ENCODE measurements around the gene PPIE. TPM values are rescaled to one million over a fixed set of nuclear protein-coding genes. Genes with fewer than 3 reads are reported as not detected.

The PPIE gene
- polyA plus RNA-seq, 1 of the 3 experiments (the other 2 are of a cell fraction) = 78.4 TPM

DNA sequence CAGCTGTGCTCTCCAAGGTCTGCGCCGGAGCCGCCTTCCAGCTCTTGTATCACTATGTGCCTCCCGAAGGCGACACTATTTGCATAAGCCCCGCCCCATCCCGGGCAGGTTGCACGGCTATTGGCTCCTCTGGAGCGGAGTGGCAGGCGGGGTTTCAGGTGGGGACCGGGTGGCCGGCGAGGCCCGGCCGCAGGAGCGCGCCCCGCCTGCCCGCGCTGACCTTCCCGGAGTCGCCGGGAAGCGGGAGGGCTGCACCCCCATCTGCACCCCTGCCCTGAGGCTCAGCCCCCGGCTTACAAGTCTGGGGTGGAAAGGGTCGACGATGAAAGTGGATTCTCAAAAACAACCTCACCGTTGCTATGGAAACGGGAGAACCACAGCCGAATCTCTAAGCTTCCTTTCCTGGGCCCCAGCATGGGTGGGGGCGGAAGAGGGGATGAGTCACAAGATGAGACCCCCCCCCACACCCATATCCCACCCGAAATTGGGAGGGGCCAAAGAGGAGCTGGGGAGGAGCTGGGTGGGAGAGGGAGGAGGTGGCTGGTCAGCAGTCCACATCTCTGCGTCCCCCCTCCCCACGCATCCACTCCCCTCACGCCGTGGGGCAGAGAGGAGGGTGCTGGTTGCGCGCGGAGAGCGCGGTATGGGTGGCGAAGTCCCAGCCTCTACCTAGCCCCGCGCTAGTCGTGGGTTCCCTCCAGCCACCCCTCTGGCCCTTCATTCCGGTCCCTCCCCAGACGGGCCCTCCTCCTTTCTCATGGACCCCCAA is 47.1 kb upstream of the PPIE start, which contains the start of gene HPCAL4 (continued):
- no peak for TF ChIP-seq RFX5 (IDR thresholded peaks at IDR 0.05; ENCODE audit: low read length)
- no peak for TF ChIP-seq CHD2 (IDR thresholded peaks at IDR 0.05; ENCODE audit: low read length, partially characterized antibody)
- TF ChIP-seq NFIC (IDR thresholded peaks at IDR 0.05; ENCODE audit: borderline replicate concordance) = no peak
- TF ChIP-seq ELF1 (IDR thresholded peaks at IDR 0.05) = no peak
- TF ChIP-seq, protein P1, sequence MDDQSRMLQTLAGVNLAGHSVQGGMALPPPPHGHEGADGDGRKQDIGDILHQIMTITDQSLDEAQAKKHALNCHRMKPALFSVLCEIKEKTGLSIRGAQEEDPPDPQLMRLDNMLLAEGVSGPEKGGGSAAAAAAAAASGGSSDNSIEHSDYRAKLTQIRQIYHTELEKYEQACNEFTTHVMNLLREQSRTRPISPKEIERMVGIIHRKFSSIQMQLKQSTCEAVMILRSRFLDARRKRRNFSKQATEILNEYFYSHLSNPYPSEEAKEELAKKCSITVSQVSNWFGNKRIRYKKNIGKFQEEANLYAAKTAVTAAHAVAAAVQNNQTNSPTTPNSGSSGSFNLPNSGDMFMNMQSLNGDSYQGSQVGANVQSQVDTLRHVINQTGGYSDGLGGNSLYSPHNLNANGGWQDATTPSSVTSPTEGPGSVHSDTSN (IDR thresholded peaks at IDR 0.05) = peak; percentile 95
- no peak for TF ChIP-seq EZH2phosphoT487 (IDR thresholded peaks at IDR 0.05; ENCODE audit: borderline replicate concordance, low read depth)
- TF ChIP-seq POLR2AphosphoS5 (IDR thresholded peaks at IDR 0.05; ENCODE audit: low read depth, low read length) = no peak
- no peak for TF ChIP-seq JUND (IDR thresholded peaks at IDR 0.05)
- TF ChIP-seq MXI1 (IDR thresholded peaks at IDR 0.05; ENCODE audit: low read depth, low read length) = peak; percentile 23; the same call in 1 of the 2 replicates
- no peak for TF ChIP-seq FOXM1 (IDR thresholded peaks at IDR 0.05; ENCODE audit: low read depth)
- no peak for TF ChIP-seq MEF2A (IDR thresholded peaks at IDR 0.05; ENCODE audit: borderline replicate concordance, low read depth)
- TF ChIP-seq, protein P2, sequence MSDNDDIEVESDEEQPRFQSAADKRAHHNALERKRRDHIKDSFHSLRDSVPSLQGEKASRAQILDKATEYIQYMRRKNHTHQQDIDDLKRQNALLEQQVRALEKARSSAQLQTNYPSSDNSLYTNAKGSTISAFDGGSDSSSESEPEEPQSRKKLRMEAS (IDR thresholded peaks at IDR 0.05; ENCODE audit: low read depth) = peak; percentile 23; the same call in 1 of the 2 replicates

DNA sequence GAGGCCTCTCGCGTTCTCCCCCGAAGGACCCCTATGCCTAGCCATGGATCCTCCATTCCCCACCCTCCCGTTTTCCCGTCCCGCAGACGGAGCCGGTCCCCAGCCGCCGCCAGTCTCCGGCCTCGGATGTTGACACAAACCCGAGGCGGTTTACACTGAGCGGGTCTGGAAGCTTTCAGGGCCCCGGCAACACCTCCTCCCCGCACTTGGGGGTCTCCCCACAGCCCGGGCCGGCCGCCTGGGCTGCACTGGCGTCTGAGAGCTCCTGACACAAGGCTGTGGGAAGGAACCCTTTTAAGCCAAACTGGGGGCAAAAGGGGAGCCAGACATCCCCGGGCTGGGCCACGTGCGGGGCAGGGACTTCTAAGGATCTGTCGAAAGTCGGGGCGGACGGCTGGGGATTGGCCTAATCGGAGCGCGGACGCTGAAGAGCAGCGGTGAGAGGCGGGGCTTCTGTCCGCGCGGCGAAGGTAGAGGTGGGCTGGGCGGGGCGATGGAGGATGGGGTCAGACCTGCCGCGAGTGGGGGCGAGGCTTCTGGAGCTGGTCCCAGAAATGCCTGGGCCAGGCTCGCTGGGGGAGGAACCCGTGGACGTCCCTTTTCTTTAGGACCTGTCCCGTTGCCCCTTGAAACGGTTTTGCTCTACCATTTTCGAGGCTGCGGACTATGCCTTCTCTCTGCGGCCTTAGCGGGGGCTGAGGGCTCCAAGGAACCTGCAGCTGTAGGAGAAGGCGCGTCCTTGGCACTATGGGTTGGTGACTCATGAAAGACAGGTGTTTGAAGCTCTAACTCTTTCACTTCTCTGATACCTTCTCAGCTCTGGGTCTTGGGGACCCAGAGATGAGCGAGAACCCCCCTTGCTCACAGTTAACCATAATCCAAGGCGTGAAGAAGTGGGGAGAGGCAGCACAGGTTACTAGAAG is 46.3 kb upstream of the PPIE start:
- H3K27me3 ChIP-seq (ENCODE audit: insufficient read depth) = peaks cover 39% of the 10 kb centered on the region

More for the DNA sequence above, 46.3 kb upstream of the PPIE start:
- Histone ChIP-seq H3K9me2 (no peaks in the 10 kb centered on the region), H2AFZ (ENCODE audit: low read depth) (no peak overlapping the region), H3K79me2 (ENCODE audit: insufficient read depth) (no peaks in the 10 kb centered on the region), H3K9ac (no peak overlapping the region), H3K4me1 (ENCODE audit: control insufficient read depth in 1 of 2, insufficient read depth in 2 of 2, low read depth in 1 of 2, low read length in 1 of 2) (peaks cover 0 to 32% of the 10 kb centered on the region in 2 experiments; a peak in 2 of 4 replicates), H3K4me3 (ENCODE audit: low read depth in 2 of 2, low read length in 1 of 2) (peak overlapping the region in 1 of 2 experiments; percentile 49; a peak in 2 of 4 replicates), H3K9me3 (no peaks in the 10 kb centered on the region), H3K27ac (ENCODE audit: low read depth in 2 of 2, low read length in 1 of 2) (no peak overlapping the region; a peak in 1 of 4 replicates), H3K4me2 (peak overlapping the region; percentile 81), H4K20me1 (ENCODE audit: insufficient read depth) (no peaks in the 10 kb centered on the region), H3K36me3 (replicated peaks in 1 of 2; ENCODE audit: control insufficient read depth in 1 of 2, insufficient read depth in 2 of 2, low read length in 1 of 2) (no peaks in the 10 kb centered on the region), H3F3A (replicated peaks; ENCODE audit: insufficient read depth) (no peaks in the 10 kb centered on the region)
- whole genome bisulfite sequencing (ENCODE audit: low lambda C conversion rate) = 57% methylated on average over 41 of the region's 56 CpGs
- peak; percentile 76 for DNase-seq
- ChIA-PET CTCF (interaction anchor here (0.8 to 8.0 kb wide), 10 partner anchors 10 to 86 kb away, joined by 3 to 61 read pairs (median 14); partner anchors contain the start of gene NT5C1A), POLR2A (interaction anchor here (2.1 to 2.5 kb wide), 3 partner anchors 9 to 33 kb away, joined by 10 to 24 read pairs (median 13); partner anchors contain the start of gene NT5C1A)
- TF ChIP-seq GABPA (IDR thresholded peaks at IDR 0.05; ENCODE audit: low read depth) (no peak), MEF2A (IDR thresholded peaks at IDR 0.05; ENCODE audit: borderline replicate concordance, low read depth) (no peak), RCOR1 (IDR thresholded peaks at IDR 0.05; ENCODE audit: low read length) (no peak), FOXM1 (IDR thresholded peaks at IDR 0.05; ENCODE audit: low read depth) (no peak), NFIC (IDR thresholded peaks at IDR 0.05; ENCODE audit: borderline replicate concordance) (no peak), ELF1 (IDR thresholded peaks at IDR 0.05) (no peak), FOXJ3 (CRISPR knock-in tag; IDR thresholded peaks at IDR 0.05) (no peak), GATA2 (CRISPR knock-in tag; IDR thresholded peaks at IDR 0.05) (no peak), RAD21 (IDR thresholded peaks at IDR 0.05; ENCODE audit: low read length) (no peak), FOSL2 (IDR thresholded peaks at IDR 0.05; ENCODE audit: borderline replicate concordance, low read depth) (no peak), TCF12 (IDR thresholded peaks at IDR 0.05) (no peak), CHD2 (IDR thresholded peaks at IDR 0.05; ENCODE audit: low read length, partially characterized antibody) (no peak), RFX5 (IDR thresholded peaks at IDR 0.05; ENCODE audit: low read length) (no peak), EZH2phosphoT487 (IDR thresholded peaks at IDR 0.05; ENCODE audit: borderline replicate concordance, low read depth) (no peak), JUND (IDR thresholded peaks at IDR 0.05) (no peak), MXI1 (IDR thresholded peaks at IDR 0.05; ENCODE audit: low read depth, low read length) (no peak), TAF1 (IDR thresholded peaks at IDR 0.05; ENCODE audit: borderline replicate concordance, low read depth, low read length) (no peak)
- TF ChIP-seq, protein P2 (IDR thresholded peaks at IDR 0.05; ENCODE audit: low read depth) = no peak
- TF ChIP-seq, protein P3, sequence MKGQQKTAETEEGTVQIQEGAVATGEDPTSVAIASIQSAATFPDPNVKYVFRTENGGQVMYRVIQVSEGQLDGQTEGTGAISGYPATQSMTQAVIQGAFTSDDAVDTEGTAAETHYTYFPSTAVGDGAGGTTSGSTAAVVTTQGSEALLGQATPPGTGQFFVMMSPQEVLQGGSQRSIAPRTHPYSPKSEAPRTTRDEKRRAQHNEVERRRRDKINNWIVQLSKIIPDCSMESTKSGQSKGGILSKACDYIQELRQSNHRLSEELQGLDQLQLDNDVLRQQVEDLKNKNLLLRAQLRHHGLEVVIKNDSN (IDR thresholded peaks at IDR 0.05; ENCODE audit: borderline replicate concordance, low read depth) = no peak
- TF ChIP-seq, protein P4, sequence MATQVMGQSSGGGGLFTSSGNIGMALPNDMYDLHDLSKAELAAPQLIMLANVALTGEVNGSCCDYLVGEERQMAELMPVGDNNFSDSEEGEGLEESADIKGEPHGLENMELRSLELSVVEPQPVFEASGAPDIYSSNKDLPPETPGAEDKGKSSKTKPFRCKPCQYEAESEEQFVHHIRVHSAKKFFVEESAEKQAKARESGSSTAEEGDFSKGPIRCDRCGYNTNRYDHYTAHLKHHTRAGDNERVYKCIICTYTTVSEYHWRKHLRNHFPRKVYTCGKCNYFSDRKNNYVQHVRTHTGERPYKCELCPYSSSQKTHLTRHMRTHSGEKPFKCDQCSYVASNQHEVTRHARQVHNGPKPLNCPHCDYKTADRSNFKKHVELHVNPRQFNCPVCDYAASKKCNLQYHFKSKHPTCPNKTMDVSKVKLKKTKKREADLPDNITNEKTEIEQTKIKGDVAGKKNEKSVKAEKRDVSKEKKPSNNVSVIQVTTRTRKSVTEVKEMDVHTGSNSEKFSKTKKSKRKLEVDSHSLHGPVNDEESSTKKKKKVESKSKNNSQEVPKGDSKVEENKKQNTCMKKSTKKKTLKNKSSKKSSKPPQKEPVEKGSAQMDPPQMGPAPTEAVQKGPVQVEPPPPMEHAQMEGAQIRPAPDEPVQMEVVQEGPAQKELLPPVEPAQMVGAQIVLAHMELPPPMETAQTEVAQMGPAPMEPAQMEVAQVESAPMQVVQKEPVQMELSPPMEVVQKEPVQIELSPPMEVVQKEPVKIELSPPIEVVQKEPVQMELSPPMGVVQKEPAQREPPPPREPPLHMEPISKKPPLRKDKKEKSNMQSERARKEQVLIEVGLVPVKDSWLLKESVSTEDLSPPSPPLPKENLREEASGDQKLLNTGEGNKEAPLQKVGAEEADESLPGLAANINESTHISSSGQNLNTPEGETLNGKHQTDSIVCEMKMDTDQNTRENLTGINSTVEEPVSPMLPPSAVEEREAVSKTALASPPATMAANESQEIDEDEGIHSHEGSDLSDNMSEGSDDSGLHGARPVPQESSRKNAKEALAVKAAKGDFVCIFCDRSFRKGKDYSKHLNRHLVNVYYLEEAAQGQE (IDR thresholded peaks at IDR 0.05; ENCODE audit: low read depth, low read length) = no peak

Data from SK-N-SH (cell line).